A549 (cell line): Measurements from ENCODE around the gene SLC24A3. TPM values are rescaled to one million over a fixed set of nuclear protein-coding genes. Genes with fewer than 3 reads are reported as not detected.

Experiments
- ATAC-seq, 2 experiments: fragments of 200-7000 bp in 1 of 2; fragments of >200 bp in 1 of 2; cut with Nextera tagmentation in 1 of 2; cut with Tn5 transposase in 1 of 2; 3 replicates each; pipeline versions ENCODE4 v1.8.0 to v1.9.1; 2018 to 2020; ENCODE audit warnings: mild to moderate bottlenecking in 1 of 2, moderate library complexity in 1 of 2
- CTCF ChIA-PET: fragments of 300-600 bp; sonication (Branson Sonifier 250); formaldehyde crosslinking; extraction: SDS; loops from one replicate; lab custom pipeline; 2021; ENCODE audit warnings: antibody characterized with exemption, inconsistent platforms; lab: Yijun Ruan, JAX
- POLR2A ChIA-PET: fragments of 350-600 bp; formaldehyde crosslinking; extraction: SDS; loops from one replicate; lab custom pipeline; 2021; ENCODE audit warnings: antibody characterized with exemption, inconsistent platforms; lab: Yijun Ruan, JAX
- DNase-seq, 2 experiments: peaks; one replicate each; pipeline versions ENCODE4 v3.0.0 to v3.0.0-alpha.2; 2011 to 2016; ENCODE audit warnings: low read depth in 1 of 2, low spot score in 1 of 2
- FAIRE-seq: peaks from 2 replicates; lab custom pipeline; 2011; peaks lifted over from hg19 to GRCh38; lab: Jason Lieb, UNC
- H3K27ac ChIP-seq, 2 experiments: fragments of >200 bp; sonication (Bioruptor Twin); formaldehyde crosslinking; 3 replicates each; pipeline ENCODE4 v1.5.1; 2016 to 2017
- H3K4me1 ChIP-seq: fragments of >200 bp; sonication (Bioruptor Twin); formaldehyde crosslinking; 3 replicates; pipeline ENCODE4 v1.6.1; 2016
- H3K4me2 ChIP-seq: fragments of >200 bp; sonication (Bioruptor Twin); formaldehyde crosslinking; 3 replicates; pipeline ENCODE4 v1.6.1; 2016
- H3K4me3 ChIP-seq: fragments of >200 bp; sonication (Bioruptor Twin); formaldehyde crosslinking; 3 replicates; pipeline ENCODE4 v1.5.1; 2016
- H3K9me3 ChIP-seq: fragments of >200 bp; sonication (Bioruptor Twin); formaldehyde crosslinking; 3 replicates; pipeline ENCODE4 v1.6.1; 2016
- BHLHE40 ChIP-seq: IDR thresholded peaks from 2 replicates; pipeline ENCODE4 v1.6.1; 2012; ENCODE audit warnings: low read depth, low read length, inconsistent platforms
- CBX8 ChIP-seq: fragments of 200-600 bp; sonication (generic); IDR thresholded peaks from 2 replicates; pipeline ENCODE4 v1.6.1; 2016
- CHD2 ChIP-seq: fragments of 150-350 bp; IDR thresholded peaks from 2 replicates; pipeline ENCODE4 v1.6.1; 2014; ENCODE audit warnings: low read length; ENCODE audit not compliant: partially characterized antibody
- ELK1 ChIP-seq: fragments of 150-350 bp; IDR thresholded peaks from 2 replicates; pipeline ENCODE4 v1.6.1; 2014; ENCODE audit warnings: low read depth, mild to moderate bottlenecking, low read length
- EP300 ChIP-seq, 2 experiments: fragments of >200 bp; sonication (Bioruptor Twin); formaldehyde crosslinking; IDR thresholded peaks; 2 replicates in 1 of 2; 3 replicates in 1 of 2; pipeline ENCODE4 v1.6.1; 2016 to 2017
- ESRRA ChIP-seq: fragments of 150-350 bp; IDR thresholded peaks from 2 replicates; pipeline ENCODE4 v1.6.1; 2014; ENCODE audit warnings: mild to moderate bottlenecking, low read length, borderline replicate concordance
- GATA3 ChIP-seq: IDR thresholded peaks from 2 replicates; pipeline ENCODE4 v1.6.1; 2012; ENCODE audit warnings: borderline replicate concordance
- HDAC2 ChIP-seq: fragments of 200-600 bp; sonication (generic); IDR thresholded peaks from 2 replicates; pipeline ENCODE4 v1.6.1; 2016
- HES2 ChIP-seq: fragments of >200 bp; sonication (Bioruptor Twin); formaldehyde crosslinking; IDR thresholded peaks from 2 replicates; pipeline ENCODE4 v1.6.1; 2016
- HOXB13 ChIP-seq: fragments of 250-450 bp; sonication (Bioruptor Pico); IDR thresholded peaks from 2 replicates; pipeline ENCODE4 v1.5.0; 2020; ENCODE audit warnings: low read depth, mild to moderate bottlenecking, moderate library complexity
- MAFK ChIP-seq: fragments of 450-650 bp; IDR thresholded peaks from 2 replicates; pipeline ENCODE4 v1.6.1; 2014; ENCODE audit not compliant: partially characterized antibody
- NFE2L2 ChIP-seq: fragments of 150-350 bp; conservative IDR thresholded peaks from 2 replicates; pipeline ENCODE4 v1.6.1; 2014; ENCODE audit warnings: low read length
- PHF8 ChIP-seq: fragments of 200-600 bp; sonication (generic); IDR thresholded peaks from 2 replicates; pipeline ENCODE4 v1.6.1; 2016; ENCODE audit warnings: low read depth, mild to moderate bottlenecking, antibody characterized with exemption, moderate library complexity, borderline replicate concordance
- RARB ChIP-seq: fragments of 250-450 bp; sonication (Bioruptor Pico); IDR thresholded peaks from 2 replicates; pipeline ENCODE4 v1.8.0; 2021; ENCODE audit warnings: mild to moderate bottlenecking, moderate library complexity
- RCOR1 ChIP-seq: fragments of 150-350 bp; IDR thresholded peaks from 2 replicates; pipeline ENCODE4 v1.6.1; 2014; ENCODE audit warnings: antibody characterized with exemption, low read length, low read depth
- RFX5 ChIP-seq: fragments of 450-650 bp; IDR thresholded peaks from 2 replicates; pipeline ENCODE4 v1.7.1; 2014; ENCODE audit warnings: antibody characterized with exemption, mild to moderate bottlenecking, moderate library complexity
- SMC3 ChIP-seq: fragments of >200 bp; sonication (Bioruptor Twin); formaldehyde crosslinking; IDR thresholded peaks from 3 replicates; pipeline ENCODE4 v1.6.1; 2018; ENCODE audit warnings: inconsistent platforms
- ZNF302 ChIP-seq: fragments of 250-450 bp; sonication (Bioruptor Pico); IDR thresholded peaks from 2 replicates; pipeline ENCODE4 v1.9.0; 2021; ENCODE audit warnings: inconsistent platforms, mild to moderate bottlenecking, moderate library complexity
- WGBS: methylation state at CpG from one replicate; pipeline ENCODE4 v1.1.6; 2017; ENCODE audit errors: missing lambda C conversion rate; 5-methylcytosine and 5-hydroxymethylcytosine counted together
- polyA plus RNA-seq, 4 experiments: library from polyadenylated mRNA; depleted of rRNA in 3 of 4; stranded (reverse); fragments of >200 nt; fragmentation: RNase III in 1 of 4; extraction: RNeasy Plus Mini Kit Qiagen cat#74134 plus additional on column Dnase treatment in 1 of 4; gene quantifications; 2 replicates in 3 of 4; 3 replicates in 1 of 4; pipeline ENCODE4 v1.2.3, GENCODE V29; 2011 to 2017
- TF ChIP-seq, protein P1 (sequence below): IDR thresholded peaks from 2 replicates; pipeline ENCODE4 v1.6.1; 2012
- TF ChIP-seq, protein P2 (sequence below): fragments of 200-600 bp; sonication (generic); IDR thresholded peaks from 2 replicates; pipeline ENCODE4 v1.6.1; 2016; ENCODE audit warnings: antibody characterized with exemption, mild to moderate bottlenecking, moderate library complexity

The SLC24A3 gene
- polyA plus RNA-seq, 2 of the 4 experiments (the other 2 are of a cell fraction), result 0.08 TPM; not detected in 1

DNA sequence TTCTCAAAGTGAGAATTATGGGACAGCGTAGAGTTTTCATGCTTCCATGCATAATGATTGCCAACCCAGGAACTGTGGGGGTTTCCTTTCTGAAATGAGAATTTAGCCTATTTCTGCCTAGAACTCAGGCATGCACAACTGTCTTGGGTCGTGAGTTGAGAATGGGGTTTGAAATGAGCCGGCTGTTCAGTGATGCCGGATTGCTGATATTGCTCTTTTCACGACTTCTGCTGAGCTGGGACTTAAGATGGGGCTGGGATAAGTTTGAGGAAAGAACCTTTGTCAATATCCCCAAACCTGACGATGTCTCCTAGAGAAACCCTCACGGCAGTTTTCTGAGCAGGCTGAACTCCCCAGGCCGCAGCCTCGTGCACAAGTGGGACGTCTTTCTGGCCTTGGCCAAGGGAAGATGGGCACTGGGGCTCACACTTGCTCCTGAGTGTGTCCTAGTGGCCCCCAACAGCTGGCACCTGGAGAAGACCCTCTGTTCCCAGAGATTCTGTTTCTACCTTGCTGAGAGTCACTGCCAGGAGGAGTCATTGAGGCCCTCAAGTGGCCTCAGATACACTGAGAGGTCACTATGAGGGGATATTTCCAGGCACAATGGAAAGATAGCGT is 511.5 kb downstream of the SLC24A3 start:
- 85% methylated on average over 11 of the region's 11 CpGs for WGBS
- no peak for ATAC-seq
- no peaks in the 10 kb centered on the region for H3K9me3 ChIP-seq
- H3K4me1 ChIP-seq, result 0 out of 3 replicates have a peak, but pooled peaks cover 6% of the 10 kb centered on the region
- H3K4me2 ChIP-seq, result no peak overlapping the region
- FAIRE-seq, result no peak
- TF ChIP-seq HDAC2 (no peak), MAFK (peak; percentile 55), GATA3 (no peak), RARB (CRISPR knock-in tag) (no peak), HOXB13 (no peak), RFX5 (no peak)
- CTCF ChIA-PET, result interaction anchor here (1.1 to 1.2 kb wide), 2 partner anchors 31 to 61 kb away, joined by 3 read pairs; no protein-coding TSS in a partner anchor
- no peak overlapping the region for H3K27ac ChIP-seq
- POLR2A ChIA-PET, result no interaction called here
- no peak overlapping the region for H3K4me3 ChIP-seq
- no peak for DNase-seq

DNA sequence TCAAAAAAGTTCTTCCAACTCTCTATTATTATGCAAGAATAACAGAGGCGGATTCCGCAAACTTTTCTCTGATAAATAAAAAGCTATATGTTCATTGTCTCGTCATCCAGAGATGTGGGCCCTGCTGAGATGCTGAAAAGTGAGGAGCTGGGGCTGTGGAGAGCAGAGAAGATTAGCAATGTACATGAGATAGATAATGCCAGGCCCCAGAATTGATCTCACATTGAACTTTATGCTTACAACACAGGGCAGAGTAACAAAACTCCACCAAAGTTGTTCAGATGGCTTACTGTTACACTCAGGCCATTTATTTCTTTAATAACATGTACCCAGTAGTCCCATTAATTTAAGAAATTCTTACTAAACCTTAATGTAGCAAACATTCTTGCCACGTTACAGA is 512.9 kb downstream of the SLC24A3 start:
- POLR2A ChIA-PET, result no interaction called here
- TF ChIP-seq PHF8 (no peak), HES2 (no peak), HDAC2 (no peak), EP300 (IDR thresholded peaks at IDR 0.05) (no peak), NFE2L2 (no peak), ELK1 (no peak), CBX8 (no peak), ZNF302 (no peak), BHLHE40 (no peak), GATA3 (no peak), RCOR1 (no peak), SMC3 (no peak), ESRRA (no peak), CHD2 (no peak)
- TF ChIP-seq, protein P1, sequence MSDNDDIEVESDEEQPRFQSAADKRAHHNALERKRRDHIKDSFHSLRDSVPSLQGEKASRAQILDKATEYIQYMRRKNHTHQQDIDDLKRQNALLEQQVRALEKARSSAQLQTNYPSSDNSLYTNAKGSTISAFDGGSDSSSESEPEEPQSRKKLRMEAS, result no peak
- TF ChIP-seq, protein P2, sequence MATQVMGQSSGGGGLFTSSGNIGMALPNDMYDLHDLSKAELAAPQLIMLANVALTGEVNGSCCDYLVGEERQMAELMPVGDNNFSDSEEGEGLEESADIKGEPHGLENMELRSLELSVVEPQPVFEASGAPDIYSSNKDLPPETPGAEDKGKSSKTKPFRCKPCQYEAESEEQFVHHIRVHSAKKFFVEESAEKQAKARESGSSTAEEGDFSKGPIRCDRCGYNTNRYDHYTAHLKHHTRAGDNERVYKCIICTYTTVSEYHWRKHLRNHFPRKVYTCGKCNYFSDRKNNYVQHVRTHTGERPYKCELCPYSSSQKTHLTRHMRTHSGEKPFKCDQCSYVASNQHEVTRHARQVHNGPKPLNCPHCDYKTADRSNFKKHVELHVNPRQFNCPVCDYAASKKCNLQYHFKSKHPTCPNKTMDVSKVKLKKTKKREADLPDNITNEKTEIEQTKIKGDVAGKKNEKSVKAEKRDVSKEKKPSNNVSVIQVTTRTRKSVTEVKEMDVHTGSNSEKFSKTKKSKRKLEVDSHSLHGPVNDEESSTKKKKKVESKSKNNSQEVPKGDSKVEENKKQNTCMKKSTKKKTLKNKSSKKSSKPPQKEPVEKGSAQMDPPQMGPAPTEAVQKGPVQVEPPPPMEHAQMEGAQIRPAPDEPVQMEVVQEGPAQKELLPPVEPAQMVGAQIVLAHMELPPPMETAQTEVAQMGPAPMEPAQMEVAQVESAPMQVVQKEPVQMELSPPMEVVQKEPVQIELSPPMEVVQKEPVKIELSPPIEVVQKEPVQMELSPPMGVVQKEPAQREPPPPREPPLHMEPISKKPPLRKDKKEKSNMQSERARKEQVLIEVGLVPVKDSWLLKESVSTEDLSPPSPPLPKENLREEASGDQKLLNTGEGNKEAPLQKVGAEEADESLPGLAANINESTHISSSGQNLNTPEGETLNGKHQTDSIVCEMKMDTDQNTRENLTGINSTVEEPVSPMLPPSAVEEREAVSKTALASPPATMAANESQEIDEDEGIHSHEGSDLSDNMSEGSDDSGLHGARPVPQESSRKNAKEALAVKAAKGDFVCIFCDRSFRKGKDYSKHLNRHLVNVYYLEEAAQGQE, result no peak
- Histone ChIP-seq H3K27ac (no peak overlapping the region), H3K9me3 (no peaks in the 10 kb centered on the region), H3K4me1 (0 out of 3 replicates have a peak, but pooled peaks cover 6% of the 10 kb centered on the region), H3K4me3 (no peak overlapping the region), H3K4me2 (no peak overlapping the region)
- FAIRE-seq (peak; percentile 63), DNase-seq (no peak), ATAC-seq (no peak)
- CTCF ChIA-PET, result interaction anchor here (1.1 to 2.0 kb wide), 2 partner anchors 11 to 18 kb away, joined by 3 to 5 read pairs; no protein-coding TSS in a partner anchor
- WGBS, result 88% methylated on average over 4 of the region's 4 CpGs
